GM19463 (cell line): ENCODE measurements around the gene ADD3.

Experiments
- ATAC-seq: cut with Tn5 transposase; IDR thresholded peaks from one replicate; pipeline ENCODE4 v1.9.1; 2021; ENCODE audit warnings: mild to moderate bottlenecking, moderate library complexity; ENCODE audit not compliant: unreplicated experiment

Gene ADD3

DNA sequence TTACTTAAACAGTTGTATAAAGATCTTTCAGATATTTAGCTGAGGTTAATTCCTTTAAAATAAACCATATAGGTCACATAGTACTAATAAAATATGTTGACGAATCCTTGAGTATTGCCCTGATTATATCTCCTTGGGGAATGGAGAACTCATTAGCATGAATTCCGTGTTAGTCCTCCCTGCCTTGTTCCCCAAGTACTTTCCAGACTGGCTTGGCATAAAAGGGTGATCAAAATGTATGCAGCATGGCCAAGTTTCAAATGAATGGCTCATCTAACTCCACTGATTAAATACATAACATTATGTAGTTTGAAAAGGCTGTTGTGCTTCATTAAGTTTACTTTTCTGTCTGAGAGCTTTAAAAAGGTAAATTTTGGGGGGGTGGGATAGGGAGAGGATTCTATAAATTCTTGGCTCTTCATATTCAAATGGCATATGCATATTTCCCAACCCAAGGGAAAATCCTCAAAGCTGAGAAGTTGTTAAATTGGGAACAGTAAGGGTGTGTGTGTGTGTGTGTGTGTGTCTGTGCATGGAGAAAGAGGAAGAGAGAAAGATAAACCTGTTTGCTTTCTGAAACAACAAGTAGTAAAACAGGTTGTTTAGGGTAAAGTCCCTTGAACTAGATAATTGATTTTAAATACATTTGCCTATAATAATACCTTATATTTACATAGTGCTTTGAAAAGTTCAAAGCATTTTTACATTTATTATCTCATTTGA, 4.8 kb upstream of the ADD3 start:
- no peak for ATAC-seq

DNA sequence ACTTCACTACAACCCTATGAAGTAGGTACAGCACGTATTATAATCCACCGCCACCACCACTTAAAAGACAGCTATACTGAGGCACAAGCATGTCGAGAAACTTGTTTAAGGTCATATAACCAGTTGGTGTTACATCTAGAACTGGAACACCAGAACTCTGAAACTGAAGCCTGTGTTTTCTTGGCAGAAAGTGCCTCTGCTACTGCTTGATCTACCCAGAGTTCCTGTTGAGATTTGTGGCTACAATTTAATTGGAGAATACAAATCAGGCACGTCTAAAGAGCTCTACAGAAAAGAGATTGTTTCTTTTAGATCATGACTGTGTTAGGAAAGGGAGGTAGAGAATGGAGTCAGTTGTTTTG, 4.3 kb upstream of the ADD3 start:
- ATAC-seq: no peak

DNA sequence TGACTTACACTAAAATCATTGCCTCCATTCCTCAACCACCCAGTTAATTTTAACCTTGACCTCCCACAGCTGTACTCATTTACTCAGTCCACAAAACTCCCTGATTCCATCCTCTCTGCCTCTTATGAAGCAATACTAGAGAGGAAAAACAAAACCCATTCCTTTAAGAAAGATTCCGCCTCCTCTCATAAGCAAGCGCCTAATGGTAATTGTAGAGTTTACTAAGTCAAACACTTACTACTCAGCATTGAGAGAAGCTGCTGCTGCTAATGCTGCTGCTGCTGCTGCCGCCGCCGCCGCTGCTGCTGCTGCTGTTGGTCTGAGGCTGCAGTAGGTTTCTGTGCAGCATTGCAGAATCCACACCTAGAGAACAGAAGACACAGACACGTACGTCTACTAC, 2.1 kb upstream of the ADD3 start:
- ATAC-seq: no peak

DNA sequence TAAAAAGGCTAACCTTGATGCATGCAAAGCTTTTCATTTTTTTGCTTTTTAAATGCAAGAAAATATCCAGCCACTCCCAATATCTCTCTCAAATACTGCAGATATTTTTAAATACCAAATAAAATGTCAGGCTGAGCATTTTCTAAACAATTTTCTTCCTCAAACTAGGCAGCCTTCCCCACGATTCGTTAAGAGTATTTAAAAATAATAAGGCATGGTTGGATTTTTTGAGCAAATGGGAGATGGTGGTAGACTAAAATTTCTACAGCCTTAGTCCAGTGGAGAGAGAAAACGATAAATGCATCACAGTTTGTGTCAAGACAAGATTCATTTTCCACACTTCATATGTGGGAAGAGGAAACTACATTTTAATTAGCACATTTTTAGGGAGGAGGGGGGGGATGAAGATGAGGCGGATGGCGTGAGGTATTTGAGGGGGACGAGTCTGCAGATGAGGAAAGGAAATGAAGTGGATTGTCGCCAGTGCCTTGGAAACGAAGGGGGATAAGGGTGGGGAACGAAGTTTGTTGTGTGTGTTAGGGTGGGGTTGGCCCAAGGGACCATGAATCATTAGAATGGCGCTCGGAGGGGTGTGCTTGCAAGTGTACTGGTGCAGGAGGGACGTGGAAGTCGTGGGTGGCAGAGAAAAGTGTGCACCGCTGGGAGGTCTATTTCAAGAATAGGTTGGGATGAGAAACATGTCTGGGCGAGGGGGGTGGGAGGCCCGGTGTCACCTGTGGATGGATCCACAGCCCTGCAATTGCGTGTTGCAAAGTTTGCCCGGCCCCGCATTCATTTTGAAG, 1.2 kb upstream of the ADD3 start:
- ATAC-seq: no peak

DNA sequence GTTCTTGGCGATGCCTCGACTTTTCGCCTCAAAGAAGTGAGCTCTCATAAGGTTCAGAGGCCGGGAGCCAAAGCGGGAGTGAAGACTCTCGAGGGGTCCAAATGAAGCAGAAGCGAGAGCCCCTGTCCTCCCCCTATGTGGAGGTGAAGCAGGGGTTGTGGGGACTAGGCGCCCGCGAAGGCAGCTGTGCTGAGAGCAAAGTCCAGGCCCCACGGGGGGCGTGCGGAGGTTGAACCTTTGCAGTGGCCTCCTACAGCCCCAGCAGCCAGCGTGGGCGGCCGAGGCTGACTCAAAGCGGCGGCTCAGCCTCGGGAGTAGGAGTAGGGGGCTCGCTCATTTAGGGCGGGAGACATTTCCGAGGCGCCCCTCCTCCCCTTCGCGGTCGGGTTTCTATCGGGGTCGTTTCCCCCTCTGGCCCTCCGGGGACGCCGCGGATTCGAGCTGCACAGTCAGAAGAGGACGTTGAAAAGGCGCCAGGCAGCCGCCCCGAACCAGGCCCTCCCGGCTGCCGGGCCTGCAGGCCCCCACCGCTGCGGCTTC, 553 bp upstream of the ADD3 start:
- peak; percentile 38 for ATAC-seq

DNA sequence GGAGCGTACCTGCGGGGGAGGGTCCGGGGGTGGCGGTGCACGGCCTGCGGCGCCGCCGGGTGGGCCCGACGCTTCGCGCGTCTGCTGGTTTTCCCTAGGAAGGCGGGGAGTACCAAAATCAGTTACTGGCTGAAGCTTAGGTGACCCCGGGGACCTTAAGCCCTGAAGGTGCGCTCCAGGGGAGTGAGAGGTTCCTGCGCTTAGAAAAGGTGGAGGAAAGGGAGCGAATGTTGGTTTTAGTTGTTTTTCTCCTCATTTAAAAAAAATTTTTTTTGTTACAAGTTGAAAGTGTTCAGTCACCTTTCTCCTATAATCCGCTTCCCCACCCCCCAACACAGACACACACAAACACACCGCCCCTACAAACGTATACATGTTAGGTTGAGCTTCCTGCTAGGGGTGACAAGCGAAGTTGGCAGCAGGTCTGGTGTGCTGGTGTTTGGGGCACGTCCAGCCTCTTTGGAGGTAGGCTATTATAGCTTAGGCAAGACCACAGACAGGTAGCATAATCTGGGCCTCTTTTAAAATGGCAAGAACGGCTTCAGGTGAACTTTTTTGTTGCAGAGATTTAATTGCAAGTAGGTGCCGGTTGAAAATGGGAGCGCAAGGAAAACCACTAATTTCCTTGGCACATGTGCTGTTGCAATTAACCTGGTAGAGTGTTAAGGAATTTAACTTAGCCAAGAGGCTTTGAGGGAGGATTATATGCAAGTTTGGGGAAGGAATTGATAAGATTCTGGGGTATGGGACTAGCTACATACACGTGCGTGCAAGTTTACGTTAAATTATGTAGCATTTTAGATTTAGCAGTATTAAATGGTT, 945 bp downstream of the ADD3 start:
- ATAC-seq: no peak

DNA sequence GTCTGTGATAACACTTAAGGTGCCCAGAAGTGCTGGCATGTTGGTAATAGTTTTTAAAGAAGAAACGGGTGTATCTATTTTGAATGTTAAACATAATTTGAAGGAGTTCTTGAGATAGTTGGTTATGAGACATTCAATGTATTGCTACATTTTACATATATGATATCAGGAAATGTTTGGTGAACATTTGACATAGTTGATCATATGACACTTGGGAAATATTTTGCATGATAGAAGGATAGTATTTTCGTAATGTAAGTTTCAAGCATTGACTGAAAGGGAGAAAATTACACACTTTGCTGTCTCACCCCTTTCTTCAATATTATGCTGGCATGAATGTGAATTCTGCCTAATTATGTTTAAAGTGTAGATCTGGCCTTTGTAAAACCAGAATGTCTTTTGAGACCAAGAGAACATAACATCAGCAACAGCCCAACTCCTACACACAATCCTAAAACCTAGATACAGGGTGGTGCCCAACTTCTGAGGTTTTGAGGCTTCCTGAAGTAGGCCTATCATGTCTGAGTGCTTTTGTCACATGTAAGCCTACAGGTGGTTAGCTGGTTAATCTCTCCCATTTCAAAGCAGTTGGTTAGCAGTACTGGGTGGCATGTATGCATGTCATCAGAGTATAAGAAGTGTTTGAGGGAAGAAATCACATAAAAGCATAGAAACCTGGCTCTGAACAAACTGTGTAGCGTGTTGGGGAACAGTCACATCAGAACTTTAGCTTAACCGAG, 2.1 kb downstream of the ADD3 start:
- peak; percentile 32 for ATAC-seq

DNA sequence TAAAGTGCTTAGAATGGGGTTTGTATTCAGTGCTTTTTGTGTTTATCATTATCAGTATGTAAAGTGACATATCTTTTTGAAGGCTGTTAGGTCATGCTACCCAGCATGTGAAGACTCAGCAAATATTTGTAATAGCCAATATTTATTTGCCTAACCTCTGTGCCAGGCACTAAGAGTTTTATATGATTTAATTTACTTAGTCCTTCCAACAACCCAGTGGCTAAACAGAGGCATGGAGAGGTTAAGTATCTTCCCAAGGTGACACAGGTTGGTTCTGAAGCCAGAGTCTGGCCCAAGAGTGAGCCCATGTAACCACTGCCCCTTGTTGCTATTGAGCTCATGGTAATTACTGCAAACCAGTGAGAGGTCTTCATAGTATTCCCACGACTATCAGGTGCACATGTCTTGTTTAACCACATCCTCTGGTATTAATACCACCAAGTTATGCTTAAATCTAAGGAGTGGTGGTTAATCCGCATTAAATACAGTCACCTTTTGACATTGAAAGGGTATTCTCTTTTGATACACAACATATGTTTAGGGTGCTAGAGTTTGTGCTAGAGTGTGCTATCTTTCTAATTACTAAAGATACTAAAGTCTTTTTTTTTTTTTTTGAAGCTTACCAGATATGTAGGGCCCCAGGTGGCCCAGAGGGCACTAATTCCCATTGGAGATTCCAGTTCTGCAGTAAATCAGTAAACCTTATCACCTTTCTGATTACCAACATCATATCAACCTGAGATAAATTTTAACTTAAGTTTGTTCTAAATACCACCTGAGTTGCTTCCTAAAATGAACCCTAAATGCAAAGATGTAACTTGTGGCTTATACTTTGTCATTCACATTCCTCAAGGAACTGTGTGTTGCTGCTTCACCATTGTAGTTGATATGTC, 2.9 kb downstream of the ADD3 start:
- ATAC-seq: no peak

DNA sequence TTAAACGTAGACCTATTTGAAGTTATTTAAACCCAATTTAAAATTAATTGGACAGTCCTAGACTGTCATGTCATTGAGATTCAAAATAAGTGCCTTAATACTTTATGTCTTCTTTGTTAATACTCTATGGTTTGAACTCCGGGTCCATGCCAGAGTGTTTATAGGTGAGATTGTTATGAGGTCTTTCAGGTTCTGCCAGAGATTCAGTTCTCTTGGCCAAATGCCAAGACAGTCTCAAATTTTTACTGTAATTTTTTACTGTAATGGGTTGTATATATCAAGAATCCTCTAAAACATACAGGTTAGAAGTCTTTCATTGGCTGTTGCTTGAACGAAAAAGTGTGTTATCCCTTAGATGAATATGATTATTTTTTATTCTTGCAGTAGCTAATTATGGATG, 3.9 kb downstream of the ADD3 start:
- ATAC-seq: no peak

DNA sequence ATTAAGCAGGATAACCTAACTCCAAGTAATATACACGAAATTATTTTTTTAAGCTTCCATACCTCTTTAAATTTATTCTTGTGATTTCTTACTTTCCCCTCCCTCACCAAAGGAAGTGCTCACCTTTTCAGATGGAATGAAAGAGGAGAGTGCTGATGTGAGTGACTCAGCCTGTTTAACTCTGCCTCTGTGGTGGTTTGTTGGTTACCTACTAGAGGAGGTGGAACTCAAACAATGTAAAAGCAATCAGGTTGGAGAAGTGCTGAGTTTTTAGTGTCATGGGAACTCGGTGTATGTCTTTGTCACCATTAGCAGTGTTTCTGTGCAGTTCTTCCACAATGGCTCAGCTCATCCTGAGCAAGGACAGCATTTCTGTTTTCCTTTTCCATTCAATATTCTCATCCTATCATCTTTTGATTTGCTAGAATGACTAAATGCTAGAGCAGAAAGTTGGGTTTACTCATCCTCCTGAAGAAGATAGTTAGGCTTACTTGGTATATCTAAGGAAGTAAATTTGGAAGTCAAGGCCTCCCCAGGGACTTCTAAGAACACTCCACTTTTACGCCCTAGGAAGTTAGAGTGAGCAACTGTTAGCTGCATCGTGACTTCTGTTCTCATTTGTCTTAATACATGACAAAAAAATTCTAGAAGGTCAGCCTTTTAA, 6.0 kb downstream of the ADD3 start:
- ATAC-seq: no peak

DNA sequence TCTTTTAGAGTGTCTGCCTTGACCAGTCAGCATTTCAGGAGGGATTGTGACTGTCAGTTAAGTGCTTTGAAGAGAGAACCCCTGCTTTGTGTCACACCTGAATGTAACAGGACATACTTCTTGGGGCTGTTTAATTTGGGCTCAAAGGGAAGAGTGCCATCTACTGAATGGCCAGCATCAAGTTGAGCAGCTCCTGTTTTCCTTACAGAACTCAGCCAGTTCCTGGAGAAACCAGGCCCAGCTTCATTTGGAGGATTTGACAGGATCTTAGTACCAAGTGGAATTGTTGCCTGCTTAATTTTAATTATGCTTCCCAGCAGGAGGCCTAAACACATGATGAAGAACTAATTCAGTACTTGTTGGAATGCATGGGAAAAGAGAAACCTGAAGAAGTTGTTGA, 8.3 kb downstream of the ADD3 start:
- ATAC-seq: no peak

DNA sequence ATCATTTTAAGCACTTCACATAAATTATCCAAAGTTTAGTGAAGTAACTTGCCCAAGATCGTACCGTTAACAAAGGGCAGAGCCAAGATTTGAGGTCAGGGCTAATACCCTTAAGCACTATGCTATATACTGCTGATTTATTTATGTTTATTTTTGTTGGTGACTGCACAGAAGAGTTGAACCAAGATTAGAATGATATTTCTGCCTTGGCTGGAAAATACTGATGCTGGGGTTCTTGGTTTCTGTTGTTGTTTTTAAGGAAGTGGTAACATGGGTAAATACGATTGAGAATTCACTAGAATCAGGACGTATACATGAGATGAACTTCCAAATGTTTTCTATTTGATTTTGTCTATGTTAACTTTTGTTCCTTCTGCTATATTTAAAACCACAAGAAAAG, 9.3 kb downstream of the ADD3 start:
- no peak for ATAC-seq

DNA sequence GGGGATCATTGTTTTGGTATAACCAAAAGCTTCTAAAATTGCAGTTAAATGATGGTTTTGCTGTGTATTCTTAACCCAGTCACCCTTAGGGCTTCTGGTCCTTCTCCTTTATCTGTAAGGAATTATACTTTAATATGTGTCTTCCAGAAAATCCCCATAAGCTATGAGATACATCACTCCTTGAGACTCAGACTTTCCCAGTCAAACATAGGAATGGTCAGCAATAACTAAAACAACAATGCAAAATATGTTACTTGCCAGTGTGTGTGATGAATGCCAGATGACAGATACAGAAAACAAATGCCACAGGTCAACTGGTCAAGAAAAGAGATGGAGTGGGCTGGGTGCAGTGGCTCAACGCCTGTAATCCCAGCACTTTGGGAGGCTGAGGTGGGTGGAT, 10.1 kb downstream of the ADD3 start:
- no peak for ATAC-seq

DNA sequence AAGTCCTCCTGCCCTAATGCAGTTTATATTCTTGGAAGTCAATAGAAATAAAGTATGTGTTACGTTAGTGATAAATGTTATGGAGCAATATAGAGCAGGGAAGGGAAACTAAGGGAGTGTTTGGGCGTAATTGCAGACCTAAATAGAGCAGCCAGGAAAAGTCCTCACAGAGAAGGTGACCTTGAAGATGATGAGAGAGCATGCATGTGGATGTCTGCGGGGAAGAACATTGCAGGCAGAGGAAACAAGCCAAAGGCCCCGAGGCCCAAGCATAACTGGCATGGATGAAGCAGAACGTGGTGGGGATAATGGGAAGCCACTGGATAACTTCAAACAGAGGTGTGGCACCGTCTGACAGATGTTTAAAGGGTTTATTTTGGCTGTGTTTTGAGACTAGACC, 12.5 kb downstream of the ADD3 start:
- ATAC-seq: no peak

DNA sequence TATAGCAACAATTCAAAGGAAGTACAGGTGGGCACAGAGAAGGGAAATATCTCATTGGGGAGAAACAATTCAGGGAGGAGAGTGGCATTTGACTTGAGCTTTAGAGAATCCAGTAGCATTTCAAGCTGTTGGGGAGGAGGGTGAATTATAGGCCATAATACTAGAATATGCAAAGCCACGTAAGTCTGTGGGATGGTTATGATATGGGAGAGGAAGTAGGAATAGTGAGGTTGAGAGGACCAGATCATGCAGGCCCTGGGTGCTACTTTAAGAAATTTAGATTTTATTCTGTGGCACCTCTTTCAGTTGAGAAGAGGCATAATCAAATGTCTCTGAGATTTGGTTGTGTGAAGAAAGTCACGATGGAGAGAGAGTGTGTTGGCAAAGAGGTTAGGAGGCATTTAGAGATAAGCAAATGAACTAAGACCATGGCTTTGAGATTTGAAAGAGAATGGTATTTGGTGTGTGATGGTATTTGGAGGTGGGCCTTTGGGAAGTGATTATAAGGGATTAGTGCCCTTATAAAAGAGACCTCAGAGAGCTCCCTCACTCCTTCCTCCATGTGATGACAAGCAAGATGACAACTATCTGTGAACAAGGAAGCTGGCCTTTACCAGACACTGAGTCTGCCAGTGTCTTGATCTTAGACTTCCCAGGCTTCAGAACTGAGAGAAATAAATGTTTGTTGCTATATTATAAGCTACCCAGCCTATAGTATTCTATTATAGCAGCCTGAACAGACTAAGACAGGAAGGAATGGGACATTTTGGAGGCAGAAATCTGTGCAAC, 15.1 kb downstream of the ADD3 start:
- ATAC-seq: no peak

DNA sequence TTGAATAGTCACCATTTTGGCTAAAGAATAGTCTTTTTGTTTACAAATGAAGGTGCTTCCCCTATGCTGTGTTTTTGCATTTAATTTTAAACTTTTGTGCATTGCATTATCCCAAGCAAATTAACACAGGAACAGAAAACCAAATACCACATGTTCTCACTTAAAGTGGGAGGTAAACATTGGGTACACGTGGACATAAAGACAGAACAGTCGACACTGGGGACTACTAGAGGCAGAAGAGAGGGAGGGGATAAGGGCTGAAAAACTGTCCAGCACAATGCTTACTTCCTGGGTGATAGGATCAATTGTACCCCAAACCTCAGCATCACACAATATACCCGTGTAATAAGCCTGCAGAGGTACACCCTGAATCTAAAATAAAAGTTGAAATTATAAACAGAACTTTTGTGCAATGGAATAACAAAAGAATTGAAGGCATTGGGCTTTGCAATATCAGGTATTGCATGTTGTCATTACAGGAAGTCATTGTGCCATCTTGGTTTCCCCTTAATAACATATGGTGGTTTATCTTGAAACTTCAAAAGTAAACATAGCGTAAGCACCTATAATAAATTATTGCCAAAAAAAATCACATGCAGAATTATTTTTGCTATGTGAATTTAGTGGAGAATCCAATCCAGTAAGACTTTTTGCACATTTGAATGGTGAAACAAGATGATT, 16.1 kb downstream of the ADD3 start:
- no peak for ATAC-seq

DNA sequence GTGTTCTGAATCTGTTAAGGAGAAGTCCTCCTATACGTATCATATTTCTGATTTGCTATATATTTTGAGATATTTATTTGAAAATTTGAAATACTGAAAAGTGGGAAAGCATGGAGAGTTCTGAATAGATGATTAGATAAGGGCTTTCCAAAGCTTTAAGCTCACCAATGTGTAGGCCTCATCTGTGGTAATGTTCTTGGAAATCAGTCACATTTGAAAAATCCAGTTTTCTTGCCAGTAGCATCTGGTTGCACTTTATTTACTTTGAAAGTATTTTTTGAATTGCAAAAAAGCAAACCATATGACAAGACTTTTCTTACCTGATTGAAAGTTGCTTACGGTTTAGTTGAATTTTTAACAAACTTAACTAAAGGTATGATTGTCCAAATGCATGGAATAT, 21.7 kb downstream of the ADD3 start:
- ATAC-seq: no peak
